ENCODE measurements around the gene THSD4. TPM values are rescaled to one million over a fixed set of nuclear protein-coding genes. Genes with fewer than 3 reads are reported as not detected.

Gene THSD4
- total RNA-seq, 5 donors from 2014 or later (not counting 1 experiment from before 2014, with no cell fraction given), result 0.03 to 0.23 (median 0.18) TPM; not detected in 2

- no peak for ATAC-seq (replicated peaks in 1 of 4)
These were observed 666.1 kb downstream of the THSD4 start for GRCh38 chr15:71781179-71781964.

DNA sequence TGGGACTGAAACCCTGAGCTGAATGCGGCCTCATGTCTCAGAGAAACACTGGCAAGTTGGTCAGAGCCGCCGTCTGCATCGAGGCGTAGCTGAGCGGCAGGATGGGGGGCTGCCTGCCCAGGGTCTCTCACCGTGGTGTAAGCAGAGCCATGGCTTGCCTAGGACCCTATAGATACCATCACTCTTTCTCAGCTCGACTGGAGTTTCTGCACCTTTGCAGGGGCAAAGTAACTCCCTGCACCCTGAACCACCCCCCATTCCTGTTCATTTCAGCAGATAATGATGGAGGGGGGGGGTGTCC lies 666.6 kb downstream of the THSD4 start:
- Histone ChIP-seq H3K4me3 (ENCODE audit: control insufficient read depth in 1 of 2, extremely low read depth in 1 of 2, low read length in 1 of 2) (no peak overlapping the region), H3K36me3 (ENCODE audit: control insufficient read depth in 2 of 2, extremely low read depth in 1 of 2, insufficient read depth in 1 of 2, low read length in 1 of 2) (no peaks in the 10 kb centered on the region), H3K27me3 (replicated peaks in 1 of 2; ENCODE audit: control insufficient read depth in 2 of 2, extremely low read depth in 1 of 2, insufficient read depth in 2 of 2, low read length in 1 of 2) (peaks cover 0 to 21% of the 10 kb centered on the region in 2 experiments), H3K4me1 (ENCODE audit: control insufficient read depth in 1 of 2, extremely low read depth in 1 of 2, insufficient read depth in 2 of 2, low read length in 2 of 2) (no peaks in the 10 kb centered on the region), H3K9me3 (no peaks in the 10 kb centered on the region), H3K27ac (ENCODE audit: low read length) (no peak overlapping the region)
- ATAC-seq (replicated peaks in 1 of 4), result no peak
- no peaks in the 10 kb centered on the region for H3K9me3 Mint-ChIP-seq
- CTCF ChIA-PET, result interaction anchor here in 1 of 2 donors (0.5 kb wide), 1 partner anchor 153 kb away, joined by 4 read pairs; no protein-coding TSS in a partner anchor
- peaks cover 0 to 6% (median 3%) of the 10 kb centered on the region in 3 donors for H3K4me1 Mint-ChIP-seq
- no peak overlapping the region for H3K27ac Mint-ChIP-seq
- peaks cover 17 to 43% of the 10 kb centered on the region in 2 donors for H3K27me3 Mint-ChIP-seq
- H3K36me3 Mint-ChIP-seq, result no peaks in the 10 kb centered on the region
- WGBS (ENCODE audit: insufficient coverage), result 73% methylated on average over 2 of the region's 8 CpGs
- no peak for DNase-seq
- POLR2A ChIA-PET, result no interaction called here
- no peak overlapping the region for H3K4me3 Mint-ChIP-seq

More at GRCh38 chr15:71781179-71781964, 666.1 kb downstream of the THSD4 start:
- H3K4me3 ChIP-seq (ENCODE audit: control insufficient read depth in 1 of 2, extremely low read depth in 1 of 2, low read length in 1 of 2), result no peak overlapping the region
- POLR2A ChIA-PET, result no interaction called here
- peaks cover 0 to 21% of the 10 kb centered on the region in 2 experiments for H3K27me3 ChIP-seq (replicated peaks in 1 of 2; ENCODE audit: control insufficient read depth in 2 of 2, extremely low read depth in 1 of 2, insufficient read depth in 2 of 2, low read length in 1 of 2)
- CTCF ChIA-PET, result interaction anchor here (0.5 to 1.6 kb wide), 3 partner anchors 154 to 375 kb away, joined by 4 to 6 read pairs (median 5); no protein-coding TSS in a partner anchor
- DNase-seq, result no peak
- no peaks in the 10 kb centered on the region for H3K36me3 ChIP-seq (ENCODE audit: control insufficient read depth in 2 of 2, extremely low read depth in 1 of 2, insufficient read depth in 1 of 2, low read length in 1 of 2)
- no peaks in the 10 kb centered on the region for H3K9me3 Mint-ChIP-seq
- H3K27me3 Mint-ChIP-seq, result peaks cover 12 to 41% of the 10 kb centered on the region in 2 donors
- H3K27ac ChIP-seq (ENCODE audit: low read length), result no peak overlapping the region
- no peaks in the 10 kb centered on the region for H3K36me3 Mint-ChIP-seq
- H3K4me3 Mint-ChIP-seq, result no peak overlapping the region
- H3K4me1 ChIP-seq (ENCODE audit: control insufficient read depth in 1 of 2, extremely low read depth in 1 of 2, insufficient read depth in 2 of 2, low read length in 2 of 2), result no peaks in the 10 kb centered on the region
- no peaks in the 10 kb centered on the region for H3K9me3 ChIP-seq
- H3K27ac Mint-ChIP-seq, result no peak overlapping the region
- 65% methylated on average over 5 of the region's 9 CpGs for WGBS (ENCODE audit: insufficient coverage)
- H3K4me1 Mint-ChIP-seq, result peaks cover 0 to 6% (median 3%) of the 10 kb centered on the region in 3 donors

- Histone ChIP-seq H3K36me3 (ENCODE audit: control insufficient read depth in 2 of 2, extremely low read depth in 1 of 2, insufficient read depth in 1 of 2, low read length in 1 of 2) (no peaks in the 10 kb centered on the region), H3K27ac (ENCODE audit: low read length) (no peak overlapping the region), H3K4me3 (ENCODE audit: control insufficient read depth in 1 of 2, extremely low read depth in 1 of 2, low read length in 1 of 2) (no peak overlapping the region), H3K9me3 (no peaks in the 10 kb centered on the region), H3K27me3 (replicated peaks in 1 of 2; ENCODE audit: control insufficient read depth in 2 of 2, extremely low read depth in 1 of 2, insufficient read depth in 2 of 2, low read length in 1 of 2) (peaks cover 0 to 21% of the 10 kb centered on the region in 2 experiments), H3K4me1 (ENCODE audit: control insufficient read depth in 1 of 2, extremely low read depth in 1 of 2, insufficient read depth in 2 of 2, low read length in 2 of 2) (no peaks in the 10 kb centered on the region)
- Mint-ChIP-seq H3K4me3 (no peak overlapping the region), H3K27me3 (peaks cover 17 to 43% of the 10 kb centered on the region in 2 donors), H3K36me3 (no peaks in the 10 kb centered on the region), H3K9me3 (no peaks in the 10 kb centered on the region), H3K4me1 (peaks cover 0 to 6% (median 3%) of the 10 kb centered on the region in 3 donors), H3K27ac (no peak overlapping the region)
- DNase-seq (no peak), ATAC-seq (replicated peaks in 1 of 4) (no peak)
- ChIA-PET POLR2A (no interaction called here), CTCF (interaction anchor here in 1 of 2 donors (0.5 kb wide), 1 partner anchor 152 kb away, joined by 4 read pairs; no protein-coding TSS in a partner anchor)
- no CpG with 5 or more reads among the region's 10 CpGs for WGBS (ENCODE audit: insufficient coverage)
These were observed 667.3 kb downstream of the THSD4 start for GRCh38 chr15:71782422-71783165.

DNA sequence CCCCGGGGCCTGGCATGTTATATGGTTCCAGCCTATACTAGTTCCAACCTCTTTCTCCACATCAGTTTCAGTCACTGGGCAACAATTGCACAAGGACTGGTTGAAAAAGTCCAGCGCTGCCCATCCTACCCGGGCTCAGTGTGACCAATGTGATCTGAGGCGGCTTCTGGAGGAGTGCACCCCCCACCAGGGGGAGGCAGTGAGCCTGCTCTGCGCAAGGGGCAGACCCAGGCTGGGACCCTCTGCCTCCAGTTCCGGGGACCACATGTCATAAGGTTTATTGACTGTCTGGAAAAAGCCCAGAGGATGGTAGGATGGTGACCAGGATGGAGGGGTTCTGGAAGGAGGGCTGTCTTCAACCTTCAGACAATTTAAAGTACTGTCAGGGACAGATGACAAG lies 669.4 kb downstream of the THSD4 start:
- no peak overlapping the region for H3K4me3 Mint-ChIP-seq
- CTCF ChIA-PET, result interaction anchor here in 1 of 2 donors (1.3 kb wide), 1 partner anchor 372 kb away, joined by 6 read pairs; no protein-coding TSS in a partner anchor

GRCh38 chr15:71785996-71786395 lies 670.7 kb downstream of the THSD4 start:
- Mint-ChIP-seq H3K27ac (no peak overlapping the region), H3K4me3 (no peak overlapping the region), H3K9me3 (no peaks in the 10 kb centered on the region), H3K4me1 (no peaks in the 10 kb centered on the region), H3K36me3 (no peaks in the 10 kb centered on the region), H3K27me3 (peaks cover 17 to 39% of the 10 kb centered on the region in 2 donors)
- no CpG with 5 or more reads among the region's 2 CpGs for WGBS (ENCODE audit: insufficient coverage)
- POLR2A ChIA-PET, result no interaction called here
- Histone ChIP-seq H3K36me3 (ENCODE audit: control insufficient read depth in 2 of 2, extremely low read depth in 1 of 2, insufficient read depth in 1 of 2, low read length in 1 of 2) (no peaks in the 10 kb centered on the region), H3K4me1 (ENCODE audit: control insufficient read depth in 1 of 2, extremely low read depth in 1 of 2, insufficient read depth in 2 of 2, low read length in 2 of 2) (no peaks in the 10 kb centered on the region), H3K27me3 (replicated peaks in 1 of 2; ENCODE audit: control insufficient read depth in 2 of 2, extremely low read depth in 1 of 2, insufficient read depth in 2 of 2, low read length in 1 of 2) (peaks cover 0 to 28% of the 10 kb centered on the region in 2 experiments), H3K4me3 (ENCODE audit: control insufficient read depth in 1 of 2, extremely low read depth in 1 of 2, low read length in 1 of 2) (no peak overlapping the region), H3K9me3 (no peaks in the 10 kb centered on the region), H3K27ac (ENCODE audit: low read length) (no peak overlapping the region)
- ATAC-seq (replicated peaks in 1 of 4), result no peak
- CTCF ChIA-PET, result no interaction called here
- no peak for DNase-seq

More for the DNA sequence above, 669.4 kb downstream of the THSD4 start:
- H3K4me3 ChIP-seq (ENCODE audit: control insufficient read depth in 1 of 2, extremely low read depth in 1 of 2, low read length in 1 of 2), result no peak overlapping the region
- DNase-seq (peak in 3 of 35 experiments; percentile 8 to 21 (median 10)), ATAC-seq (replicated peaks in 1 of 4) (no peak)
- H3K27ac ChIP-seq (ENCODE audit: low read length), result no peak overlapping the region
- no peaks in the 10 kb centered on the region for H3K36me3 ChIP-seq (ENCODE audit: control insufficient read depth in 2 of 2, extremely low read depth in 1 of 2, insufficient read depth in 1 of 2, low read length in 1 of 2)
- H3K27me3 ChIP-seq (replicated peaks in 1 of 2; ENCODE audit: control insufficient read depth in 2 of 2, extremely low read depth in 1 of 2, insufficient read depth in 2 of 2, low read length in 1 of 2), result peaks cover 0 to 21% of the 10 kb centered on the region in 2 experiments
- Mint-ChIP-seq H3K36me3 (no peaks in the 10 kb centered on the region), H3K4me1 (peaks cover 0 to 6% (median 3%) of the 10 kb centered on the region in 3 donors), H3K27ac (no peak overlapping the region), H3K9me3 (no peaks in the 10 kb centered on the region), H3K27me3 (peaks cover 17 to 43% of the 10 kb centered on the region in 2 donors)
- POLR2A ChIA-PET, result no interaction called here
- WGBS (ENCODE audit: insufficient coverage), result 75% methylated on average over 4 of the region's 6 CpGs
- no peaks in the 10 kb centered on the region for H3K9me3 ChIP-seq
- H3K4me1 ChIP-seq (ENCODE audit: control insufficient read depth in 1 of 2, extremely low read depth in 1 of 2, insufficient read depth in 2 of 2, low read length in 2 of 2), result no peaks in the 10 kb centered on the region

DNA sequence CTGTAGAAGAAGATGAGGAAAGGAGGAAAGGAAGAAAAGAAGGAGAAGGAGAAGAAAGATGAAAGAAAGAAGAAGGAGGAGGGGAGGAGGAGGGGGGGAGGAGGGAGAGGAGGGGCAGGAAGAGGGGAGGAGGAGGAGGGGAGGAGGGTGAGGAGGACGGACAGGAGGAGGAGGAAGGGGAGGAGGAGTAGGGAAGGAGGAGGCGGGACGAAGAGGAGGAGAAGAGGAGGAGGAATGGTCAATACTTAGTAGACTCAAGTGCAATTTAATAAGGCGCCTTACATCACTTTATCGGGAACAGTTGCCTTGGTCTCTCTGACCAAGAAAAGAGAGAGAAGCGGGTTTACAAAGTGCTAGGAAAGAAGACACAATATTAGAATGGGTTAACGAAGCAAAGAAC lies 671.4 kb downstream of the THSD4 start:
- 74% methylated on average over 6 of the region's 7 CpGs for WGBS (ENCODE audit: insufficient coverage)
- H3K36me3 ChIP-seq (ENCODE audit: control insufficient read depth in 2 of 2, extremely low read depth in 1 of 2, insufficient read depth in 1 of 2, low read length in 1 of 2), result no peaks in the 10 kb centered on the region
- H3K4me3 ChIP-seq (ENCODE audit: control insufficient read depth in 1 of 2, extremely low read depth in 1 of 2, low read length in 1 of 2), result no peak overlapping the region
- ChIA-PET CTCF (interaction anchor here in 1 of 2 donors (0.6 kb wide), 1 partner anchor 328 kb away, joined by 3 read pairs; no protein-coding TSS in a partner anchor), POLR2A (no interaction called here)
- ATAC-seq (replicated peaks in 1 of 4), result no peak
- H3K27me3 Mint-ChIP-seq, result peaks cover 17 to 34% of the 10 kb centered on the region in 2 donors
- DNase-seq, result no peak
- H3K4me1 ChIP-seq (ENCODE audit: control insufficient read depth in 1 of 2, extremely low read depth in 1 of 2, insufficient read depth in 2 of 2, low read length in 2 of 2), result no peaks in the 10 kb centered on the region
- no peaks in the 10 kb centered on the region for H3K9me3 Mint-ChIP-seq
- H3K4me3 Mint-ChIP-seq, result no peak overlapping the region
- peaks cover 0 to 26% of the 10 kb centered on the region in 2 experiments for H3K27me3 ChIP-seq (replicated peaks in 1 of 2; ENCODE audit: control insufficient read depth in 2 of 2, extremely low read depth in 1 of 2, insufficient read depth in 2 of 2, low read length in 1 of 2)
- no peaks in the 10 kb centered on the region for H3K4me1 Mint-ChIP-seq
- H3K36me3 Mint-ChIP-seq, result no peaks in the 10 kb centered on the region
- no peaks in the 10 kb centered on the region for H3K9me3 ChIP-seq
- no peak overlapping the region for H3K27ac Mint-ChIP-seq
- no peak overlapping the region for H3K27ac ChIP-seq (ENCODE audit: low read length)

Data from T-cell (primary cell).